OCI-M1 (cell line): Measurements from ENCODE around the gene PCGF1.
"Not testable (repeated sequence)": the region's sequence is repeated elsewhere in the genome, so short reads cannot be mapped to it uniquely, and the experiment has no call there.

Experiments
- DNase-seq: peaks from one replicate; lab custom pipeline; 2025; lab: John Stamatoyannopoulos, UW

Gene PCGF1

GRCh38 chr2:74499267-74499939 is 8.1 kb downstream of the PCGF1 start, which contains the start of gene LBX2:
TSS of gene LBX2 (minus strand) at chr2:74499603. CDS start at chr2:74499537, 66 bp downstream.
- no peak for DNase-seq

- DNase-seq: no peak
These were observed 8.8 kb downstream of the PCGF1 start for GRCh38 chr2:74498500-74499266.

DNA sequence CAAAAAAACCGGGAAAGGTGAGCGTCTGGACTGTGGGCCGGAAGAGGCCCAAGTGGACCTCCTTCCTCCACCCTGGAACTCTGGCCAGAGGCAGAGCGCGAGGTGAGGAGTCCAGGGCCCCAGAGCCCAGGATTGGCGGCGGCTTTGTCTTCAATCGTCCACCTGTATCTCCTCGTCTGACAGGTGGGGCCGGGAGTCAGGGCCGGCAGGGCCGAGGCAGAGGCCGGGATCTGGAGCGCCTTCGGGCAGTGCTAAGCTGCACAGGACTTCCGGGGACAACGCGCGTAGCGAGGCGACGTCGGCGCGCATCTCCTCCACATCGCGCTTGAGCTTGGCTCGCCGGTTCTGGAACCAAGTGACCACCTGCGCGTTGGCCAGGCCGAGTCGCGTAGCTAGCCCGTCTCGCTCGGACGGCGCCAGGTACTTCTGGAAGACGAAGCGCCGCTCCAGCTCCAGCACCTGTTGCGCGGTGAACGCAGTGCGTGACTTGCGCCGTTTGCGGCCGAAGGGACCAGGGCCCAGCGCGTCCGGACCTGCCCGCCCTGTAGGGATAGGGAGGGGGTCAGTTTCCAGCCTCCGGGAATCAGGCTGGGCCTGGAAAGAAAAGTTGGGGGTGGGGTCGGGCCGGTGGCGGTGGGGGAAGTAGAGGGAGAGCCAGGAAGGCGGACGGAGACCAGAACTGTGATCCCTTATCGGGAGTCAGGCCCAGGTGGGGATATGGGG is 9.6 kb downstream of the PCGF1 start:
- no peak for DNase-seq

- DNase-seq: no peak
These were observed 10.3 kb downstream of the PCGF1 start for GRCh38 chr2:74496997-74497776.

GRCh38 chr2:74495440-74495839 is 12.1 kb downstream of the PCGF1 start:
- DNase-seq: no peak

DNA sequence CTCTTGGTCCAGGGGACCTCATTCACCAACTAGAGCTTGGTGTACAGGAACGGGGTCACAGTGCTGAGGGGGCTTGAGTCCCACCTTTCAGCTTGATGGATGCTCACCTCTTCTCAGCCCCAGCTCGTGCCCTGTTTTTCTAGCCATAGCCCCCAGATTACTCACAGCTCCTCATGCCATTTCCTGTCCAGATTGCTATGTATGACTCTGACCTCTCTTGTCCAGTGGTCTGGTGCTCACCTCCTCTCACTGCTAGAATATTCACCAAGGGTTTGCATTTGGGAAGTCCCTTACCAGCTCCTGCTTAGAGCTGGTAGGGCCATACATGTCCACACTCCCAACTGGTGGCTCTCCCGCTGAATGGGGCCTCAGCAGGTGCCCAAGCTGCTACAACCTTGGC is 13.9 kb downstream of the PCGF1 start:
- no peak for DNase-seq

- DNase-seq: no peak
These were observed 15.6 kb downstream of the PCGF1 start for GRCh38 chr2:74491648-74492544.

- no peak for DNase-seq
These were observed 17.6 kb downstream of the PCGF1 start for GRCh38 chr2:74489906-74490305.

GRCh38 chr2:74488643-74489481 is 18.6 kb downstream of the PCGF1 start:
- DNase-seq: no peak

GRCh38 chr2:74486141-74486540 is 21.4 kb downstream of the PCGF1 start:
- no peak for DNase-seq

- not testable (repeated sequence) for DNase-seq
These were observed 23.8 kb downstream of the PCGF1 start for GRCh38 chr2:74483675-74484164.

- peak; percentile 94 for DNase-seq
These were observed 24.5 kb downstream of the PCGF1 start, which contains the start of the genes CCDC142 and TTC31 for GRCh38 chr2:74482801-74483674. TSS of gene CCDC142 (minus strand) at chr2:74482998. CDS start at chr2:74482837, 161 bp downstream. TSS of gene TTC31 (plus strand) at chr2:74483081. CDS start at chr2:74483096, 15 bp downstream.

DNA sequence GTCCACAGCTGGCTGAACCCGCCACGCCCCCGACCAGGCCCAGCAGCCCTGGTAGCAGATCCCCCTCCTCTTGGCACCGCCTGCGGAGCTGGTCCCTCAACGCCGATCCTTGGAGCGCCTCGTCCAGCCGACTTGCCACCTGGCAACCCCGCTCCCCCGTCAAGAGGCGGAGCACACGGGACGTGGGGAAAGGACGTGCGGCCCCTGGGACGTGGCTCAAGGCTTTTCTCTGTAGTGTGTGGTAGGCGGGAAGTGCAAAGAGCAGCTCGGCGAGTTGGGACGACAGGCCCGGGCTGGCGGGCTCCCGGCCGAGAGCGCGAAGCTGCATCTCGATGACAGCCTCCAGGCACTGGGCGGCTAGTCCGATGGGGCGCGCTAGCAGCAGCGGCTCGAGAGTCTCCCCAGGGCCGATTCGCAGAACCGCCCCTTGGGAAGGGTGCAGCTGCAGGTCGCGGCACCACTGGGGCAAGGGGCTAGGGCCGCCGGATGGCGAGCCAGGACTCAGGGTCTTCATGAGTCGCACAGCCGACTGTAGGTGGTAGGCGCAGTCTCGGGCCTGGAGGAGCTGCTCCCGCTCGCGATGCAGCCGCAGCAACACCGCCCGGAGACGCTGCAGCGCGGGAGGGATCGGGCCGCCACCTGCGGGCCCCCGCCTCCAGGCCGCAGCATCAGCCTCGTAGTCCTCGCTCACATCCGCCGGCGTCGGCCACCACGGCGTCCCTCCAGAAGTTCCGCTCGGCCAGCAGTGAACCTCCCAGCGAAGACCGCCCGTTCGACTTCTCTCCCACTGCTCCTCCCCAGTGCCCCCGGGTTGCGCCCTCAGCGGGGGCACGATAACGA is 25.3 kb downstream of the PCGF1 start:
- DNase-seq: peak; percentile 38

DNA sequence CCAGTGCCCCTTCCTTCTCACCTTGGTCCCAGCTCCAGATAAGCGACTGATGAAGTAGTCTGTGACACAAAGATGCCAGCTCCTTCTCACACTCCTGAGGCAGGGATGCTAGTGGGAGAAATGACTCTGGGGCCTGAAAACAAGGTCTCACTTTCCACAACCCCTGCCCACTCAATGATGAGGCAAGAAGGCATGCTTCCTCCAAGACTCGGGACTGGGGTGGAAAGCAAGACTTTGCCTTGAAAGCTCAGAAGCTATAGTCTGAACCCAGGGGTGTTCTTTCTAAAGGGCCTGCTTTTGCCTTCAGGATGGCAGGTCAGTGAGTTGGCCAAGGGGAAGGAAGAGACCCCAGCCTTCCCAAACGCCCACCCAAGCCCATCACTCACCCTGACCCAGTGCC is 26.1 kb downstream of the PCGF1 start:
- DNase-seq: no peak

- DNase-seq: peak; percentile 12
These were observed 32.6 kb downstream of the PCGF1 start for GRCh38 chr2:74474899-74475298.

- DNase-seq: no peak
These were observed 33.0 kb downstream of the PCGF1 start for GRCh38 chr2:74474481-74474880.

DNA sequence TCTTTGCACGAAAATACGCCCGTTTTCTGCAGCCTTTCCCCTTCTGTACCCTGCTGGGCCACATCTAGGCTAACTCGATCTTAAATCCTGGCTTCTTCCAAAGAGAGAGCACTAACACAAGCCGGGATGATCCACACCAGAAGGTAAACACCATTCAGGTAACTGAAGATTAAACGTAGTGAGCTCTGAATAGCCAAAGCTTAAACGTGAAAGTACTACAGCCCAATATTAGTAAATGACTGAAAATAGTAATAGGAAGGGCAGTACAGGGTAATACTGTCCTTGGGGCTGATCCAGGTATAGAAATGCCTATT is 34.6 kb downstream of the PCGF1 start:
- no peak for DNase-seq
